ENCODE results near the gene MYT1. TPM values are rescaled to one million over a fixed set of nuclear protein-coding genes. Genes with fewer than 3 reads are reported as not detected.

The MYT1 gene
- total and polyA plus RNA-seq, 2 of the 13 experiments (the other 11 are each of a cell fraction or from before 2014, with no cell fraction given), result 0.58 to 2.5 TPM

- TF ChIP-seq ZNF10 (CRISPR knock-in tag; IDR thresholded peaks at IDR 0.05; ENCODE audit: borderline replicate concordance, low read depth) (no peak), ZBTB21 (CRISPR knock-in tag; IDR thresholded peaks at IDR 0.05) (0 out of 2 replicates have a peak, but pooled peaks have one; percentile 48), IRF2 (CRISPR knock-in tag; IDR thresholded peaks at IDR 0.05) (no peak), ATF7 (IDR thresholded peaks at IDR 0.05) (peak; percentile 95), ATF7 (CRISPR knock-in tag; IDR thresholded peaks at IDR 0.05) (no peak), ZFP90 (CRISPR knock-in tag; IDR thresholded peaks at IDR 0.05; ENCODE audit: borderline replicate concordance) (0 out of 2 replicates have a peak, but pooled peaks have one; percentile 57), RAD21 (CRISPR knock-in tag; IDR thresholded peaks at IDR 0.05) (no peak), SNAPC5 (CRISPR knock-in tag; IDR thresholded peaks at IDR 0.05; ENCODE audit: borderline replicate concordance) (no peak), ZNF607 (CRISPR knock-in tag; IDR thresholded peaks at IDR 0.05; ENCODE audit: borderline replicate concordance) (no peak), SP2 (CRISPR knock-in tag; IDR thresholded peaks at IDR 0.05) (no peak), SMAD1 (CRISPR knock-in tag; IDR thresholded peaks at IDR 0.05; ENCODE audit: borderline replicate concordance, low read depth) (0 out of 2 replicates have a peak, but pooled peaks have one; percentile 25), PRDM15 (CRISPR knock-in tag; IDR thresholded peaks at IDR 0.05) (no peak), AGO2 (optimal IDR thresholded peaks at IDR 0.05; ENCODE audit: low read depth, low read length) (no peak), ZBTB10 (CRISPR knock-in tag; IDR thresholded peaks at IDR 0.05; ENCODE audit: borderline replicate concordance) (no peak), ZBTB1 (CRISPR knock-in tag; IDR thresholded peaks at IDR 0.05; ENCODE audit: borderline replicate concordance) (no peak), ZNF3 (CRISPR knock-in tag; IDR thresholded peaks at IDR 0.05) (no peak), ZBTB20 (CRISPR knock-in tag; IDR thresholded peaks at IDR 0.05; ENCODE audit: borderline replicate concordance, low read depth) (0 out of 2 replicates have a peak, but pooled peaks have one; percentile 29), ZNF180 (CRISPR knock-in tag; IDR thresholded peaks at IDR 0.05; ENCODE audit: borderline replicate concordance, low read depth) (no peak), ZNF205 (CRISPR knock-in tag; IDR thresholded peaks at IDR 0.05) (no peak), ZBTB26 (CRISPR knock-in tag; IDR thresholded peaks at IDR 0.05; ENCODE audit: borderline replicate concordance) (no peak), GFI1 (CRISPR knock-in tag; IDR thresholded peaks at IDR 0.05; ENCODE audit: borderline replicate concordance) (no peak), ZNF24 (IDR thresholded peaks at IDR 0.05) (no peak), GPBP1L1 (CRISPR knock-in tag; IDR thresholded peaks at IDR 0.05) (no peak)
Measured at GRCh38 chr20:64212755-64213154, 48.5 kb downstream of the MYT1 start (continued).

Data from HepG2 (cell line).